Omental fat pad (tissue), 4 donors: ENCODE data around the gene CCNK. TPM values are rescaled to one million over a fixed set of nuclear protein-coding genes. Genes with fewer than 3 reads are reported as not detected.

Experiments
- ATAC-seq: fragments of 150-250 bp; one replicate; pipeline ENCODE4 v1.9.1; 2016; ENCODE audit warnings: mild to moderate bottlenecking, moderate library complexity; ENCODE audit not compliant: low FRiP score
- DNase-seq: peaks from one replicate; pipeline ENCODE4 v3.0.0-alpha.2; 2019; ENCODE audit warnings: low spot score
- CTCF ChIP-seq, 3 donors: fragments of 450-650 bp; IDR thresholded peaks; one replicate each; pipeline ENCODE4 v1.5.1; 2016 to 2017; ENCODE audit warnings: antibody characterized with exemption in 3 of 3, mild to moderate bottlenecking in 3 of 3, moderate library complexity in 2 of 3
- small RNA-seq: library from RNA; depleted of rRNA; stranded (forward); fragments of <200 nt; gene quantifications from one replicate; pipeline ENCODE3, GENCODE V24; 2016
- total RNA-seq, 4 donors: library from RNA; depleted of rRNA; stranded (reverse); fragments of >200 nt; gene quantifications; one replicate each; pipeline ENCODE4 v1.1.0, GENCODE V29; 2016

The CCNK gene
- total RNA-seq, 4 donors from 2014 or later = 23.2 to 37.0 (median 34.7) TPM

GRCh38 chr14:99556134-99556791, 75.1 kb downstream of the CCNK start:
- TF ChIP-seq CTCF (IDR thresholded peaks at IDR 0.05) = no peak
- no peak for ATAC-seq
- no peak for DNase-seq

DNA sequence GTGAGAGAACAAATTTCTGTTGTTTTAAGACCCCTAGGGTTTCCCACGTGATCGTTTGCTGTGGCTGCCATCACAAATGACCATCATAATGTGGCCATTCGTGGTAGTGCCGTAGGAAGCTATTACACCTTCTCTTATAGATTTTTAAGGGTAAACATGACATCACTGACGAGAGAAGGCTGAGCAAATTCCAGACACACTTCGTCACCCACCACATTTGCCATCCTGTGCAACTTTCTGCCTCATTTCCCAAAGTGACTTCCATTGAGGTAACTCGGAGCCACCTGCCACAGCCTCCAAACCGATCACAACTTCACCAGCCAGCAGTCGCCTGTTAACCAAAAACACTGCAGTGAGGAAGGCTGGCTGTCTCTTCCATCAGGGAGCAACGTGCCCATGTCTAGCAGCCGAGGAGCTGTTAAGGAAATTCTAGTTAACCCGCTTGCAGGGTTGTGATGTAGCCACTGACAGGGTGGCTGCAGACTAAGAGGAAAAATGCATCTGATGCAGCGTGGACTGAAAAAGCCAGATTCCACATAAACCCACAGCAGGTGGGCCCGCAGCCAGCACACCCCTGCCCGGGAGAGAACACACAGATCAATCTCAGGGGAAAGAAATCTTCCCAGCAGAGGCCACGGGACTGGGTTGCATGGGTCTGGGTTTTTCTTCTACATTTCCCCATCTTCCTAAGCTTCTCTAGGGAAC, 78.2 kb downstream of the CCNK start:
- DNase-seq (no peak), ATAC-seq (no peak)
- no peak for TF ChIP-seq CTCF (IDR thresholded peaks at IDR 0.05)

- TF ChIP-seq CTCF (IDR thresholded peaks at IDR 0.05) = no peak
- no peak for ATAC-seq
Measured at GRCh38 chr14:99560403-99560802, 79.2 kb downstream of the CCNK start.

DNA sequence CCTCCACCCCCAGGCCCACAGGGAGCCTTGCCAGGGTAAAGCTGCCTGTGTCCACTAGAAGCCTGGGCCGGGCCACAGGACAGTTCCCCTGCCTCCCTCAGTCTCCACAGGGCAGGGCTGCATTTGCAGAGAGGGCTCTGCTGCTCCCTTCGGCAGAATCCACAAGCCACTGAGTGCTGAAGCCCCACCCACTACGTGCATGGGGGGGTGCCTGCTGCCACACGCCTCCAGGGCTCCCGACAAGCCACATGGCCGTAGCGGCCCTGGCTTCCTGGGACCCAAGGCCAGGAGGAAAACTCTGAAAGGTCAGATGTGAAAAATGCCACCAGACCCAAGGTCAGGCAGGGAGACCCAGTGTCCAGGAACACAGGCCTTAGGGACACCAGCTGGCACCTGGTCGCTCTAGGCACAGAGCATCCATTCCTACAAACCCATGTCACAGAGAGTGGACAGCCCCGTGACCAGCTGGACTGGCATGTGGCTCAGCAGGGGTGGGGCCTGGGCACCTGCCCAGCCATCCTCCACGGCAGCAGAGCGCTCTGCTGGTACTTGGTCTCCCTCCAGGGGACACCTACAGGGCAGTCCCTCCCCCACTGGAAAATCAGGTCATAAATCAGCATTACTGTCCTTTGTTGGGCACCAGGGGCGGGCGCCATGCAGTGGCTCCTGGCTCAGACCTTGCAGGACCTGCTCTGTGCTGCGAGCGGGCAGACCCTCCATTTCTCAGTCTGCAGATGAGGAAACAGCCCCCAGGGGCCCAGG, 79.9 kb downstream of the CCNK start:
- no peak for ATAC-seq
- TF ChIP-seq CTCF (IDR thresholded peaks at IDR 0.05) = no peak
- DNase-seq = no peak

More at GRCh38 chr14:99560403-99560802, 79.2 kb downstream of the CCNK start:
- no peak for DNase-seq

DNA sequence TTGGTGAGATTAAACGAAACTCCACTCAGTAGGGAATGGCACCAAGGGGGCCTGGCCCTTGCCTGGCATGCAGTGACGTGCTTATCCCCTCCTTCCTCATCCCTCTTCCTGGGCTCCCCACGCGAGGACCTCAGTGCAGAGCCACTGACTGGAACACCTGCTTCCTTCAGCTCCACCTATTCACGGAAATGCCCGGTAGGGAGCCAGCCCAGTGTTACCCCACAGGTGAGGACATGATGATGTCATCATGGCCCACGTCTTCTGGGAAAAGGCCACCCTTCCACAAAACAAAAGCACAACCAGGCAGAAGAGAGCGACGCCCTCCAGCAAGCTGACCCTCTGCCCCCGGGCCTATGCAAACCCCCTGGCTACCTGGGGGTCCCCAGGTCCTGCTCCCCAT, 80.7 kb downstream of the CCNK start:
- TF ChIP-seq CTCF (IDR thresholded peaks at IDR 0.05) = no peak
- ATAC-seq = no peak
- DNase-seq = no peak

Small RNA genes lying within 50 kb of the gene (small RNA-seq; reads per million reads assigned to genes)
- gene RNU6-91P = not detected

Other genes starting within 250 kb of the CCNK start
- gene BCL11B, start 209.2 kb upstream of the CCNK start, total RNA-seq = 1 to 10 TPM in 1 of 4 donors, under 1 TPM in 3; 0.56 to 2.0 (median 0.77) TPM
- 10 to 100 TPM; 61.8 to 78.3 (median 70.1) TPM for gene SETD3, start 550 bp upstream of the CCNK start, total RNA-seq
- 10 to 100 TPM in 2 of 4 donors, 1 to 10 TPM in 2; 3.3 to 17.7 (median 8.3) TPM for gene CCDC85C, start 122.8 kb downstream of the CCNK start, total RNA-seq
- gene HHIPL1, start 163.7 kb downstream of the CCNK start, total RNA-seq = 1 to 10 TPM; 2.2 to 4.7 (median 3.6) TPM
- gene CYP46A1, start 202.9 kb downstream of the CCNK start, total RNA-seq = 1 to 10 TPM in 1 of 4 donors, under 1 TPM in 3; 0.94 to 2.4 (median 0.95) TPM